GM23248 (cell line): ENCODE data around the gene PLPPR1. TPM values are rescaled to one million over a fixed set of nuclear protein-coding genes. Genes with fewer than 3 reads are reported as not detected.

Source experiments
- DNase-seq: peaks from one replicate; pipeline ENCODE4 v3.0.0-alpha.2; 2015
- H2AFZ ChIP-seq: fragments of 200-600 bp; sonication (generic); 2 replicates; pipeline ENCODE4 v1.6.1; 2016; ENCODE audit warnings: antibody characterized with exemption
- H3F3A ChIP-seq: fragments of 200-600 bp; sonication (generic); 2 replicates; pipeline ENCODE4 v1.6.1; 2016; ENCODE audit warnings: mild to moderate bottlenecking, antibody characterized with exemption, mixed run types; ENCODE audit not compliant: insufficient read depth
- H3K27ac ChIP-seq: fragments of 200-600 bp; sonication (generic); 2 replicates; pipeline ENCODE4 v1.5.1; 2016; ENCODE audit warnings: mild to moderate bottlenecking
- H3K27me3 ChIP-seq: fragments of 200-600 bp; sonication (generic); replicated peaks from 2 replicates; pipeline ENCODE4 v1.6.1; 2016; ENCODE audit warnings: mild to moderate bottlenecking; ENCODE audit not compliant: insufficient read depth
- H3K36me3 ChIP-seq: fragments of 200-600 bp; sonication (generic); 2 replicates; pipeline ENCODE4 v1.6.1; 2016; ENCODE audit warnings: low read depth, mild to moderate bottlenecking
- H3K4me1 ChIP-seq: fragments of 200-600 bp; sonication (generic); 2 replicates; pipeline ENCODE4 v1.6.1; 2016; ENCODE audit warnings: mild to moderate bottlenecking; ENCODE audit not compliant: insufficient read depth
- H3K4me2 ChIP-seq: fragments of 200-600 bp; sonication (generic); one replicate; pipeline ENCODE4 v1.6.1; 2016; ENCODE audit warnings: mild to moderate bottlenecking; ENCODE audit not compliant: unreplicated experiment
- H3K4me3 ChIP-seq: fragments of 200-600 bp; sonication (generic); 2 replicates; pipeline ENCODE4 v1.5.1; 2016; ENCODE audit warnings: mild to moderate bottlenecking
- H3K79me2 ChIP-seq: fragments of 200-600 bp; sonication (generic); 2 replicates; pipeline ENCODE4 v1.6.1; 2016; ENCODE audit warnings: mild to moderate bottlenecking; ENCODE audit not compliant: insufficient read depth
- H3K9ac ChIP-seq: fragments of 200-600 bp; sonication (generic); 2 replicates; pipeline ENCODE4 v1.6.1; 2016; ENCODE audit warnings: mild to moderate bottlenecking
- H3K9me2 ChIP-seq: fragments of 200-600 bp; sonication (generic); 2 replicates; pipeline ENCODE4 v1.6.1; 2016; ENCODE audit warnings: mixed run types, mild to moderate bottlenecking, moderate library complexity; ENCODE audit not compliant: insufficient read depth
- H3K9me3 ChIP-seq: fragments of 200-600 bp; sonication (generic); one replicate; pipeline ENCODE4 v1.6.1; 2017; ENCODE audit warnings: low read depth
- H4K20me1 ChIP-seq: fragments of 200-600 bp; sonication (generic); 2 replicates; pipeline ENCODE4 v1.6.0; 2016; ENCODE audit not compliant: insufficient read depth
- EZH2 ChIP-seq: fragments of 200-600 bp; sonication (generic); IDR thresholded peaks from 2 replicates; pipeline ENCODE4 v1.6.1; 2018; ENCODE audit warnings: antibody characterized with exemption, mild to moderate bottlenecking; ENCODE audit not compliant: insufficient read depth, poor library complexity, severe bottlenecking
- EZH2phosphoT487 ChIP-seq: fragments of 200-600 bp; sonication (generic); IDR thresholded peaks from 2 replicates; pipeline ENCODE4 v1.6.1; 2018; ENCODE audit warnings: antibody characterized with exemption, moderate library complexity, mild to moderate bottlenecking, low read depth; ENCODE audit not compliant: insufficient read depth
- WGBS, 2 experiments: methylation state at CpG; one replicate each; pipeline ENCODE4 v1.1.6; 2015 to 2017; ENCODE audit warnings: low lambda C conversion rate in 2 of 2, low coverage in 1 of 2; ENCODE audit errors: missing lambda C conversion rate in 2 of 2; 5-methylcytosine and 5-hydroxymethylcytosine counted together
- in situ Hi-C: fragments of 300-500 bp; cut with MboI; formaldehyde crosslinking; loops from 2 replicates; pipeline ENCODE4 v1.15.0; 2020
- polyA plus RNA-seq: library from polyadenylated mRNA; unstranded; fragments of >200 nt; fragmentation: Nextera tagmentation; extraction: Ambion mirVana; gene quantifications from 2 replicates; pipeline ENCODE4 v1.2.1, GENCODE V29; 2016
- total RNA-seq: library from RNA; depleted of rRNA; stranded (reverse); fragments of >200 nt; shearing (Covaris generic); gene quantifications from 2 replicates; pipeline ENCODE4 v1.2.3, GENCODE V29; 2014

The PLPPR1 gene
- total and polyA plus RNA-seq, 2 experiments from 2014 or later, result not detected

DNA sequence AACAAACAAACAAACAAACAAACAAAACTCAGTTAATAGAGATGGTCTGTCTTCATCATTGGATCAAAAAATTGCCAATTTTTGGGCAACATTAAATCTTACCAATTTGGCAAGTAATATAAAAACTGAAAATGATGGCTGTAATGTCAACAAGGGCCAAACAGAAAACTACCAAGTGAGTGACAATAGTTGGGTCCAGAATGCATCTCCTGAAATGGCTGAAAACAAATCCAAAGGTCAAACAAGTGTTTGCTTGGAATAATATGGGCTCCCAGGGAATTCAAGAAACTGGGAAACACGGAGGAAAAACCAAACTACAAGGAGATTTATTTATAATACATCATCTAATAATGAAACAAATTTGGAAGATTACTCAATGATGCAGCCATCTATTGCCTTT, 331.2 kb downstream of the PLPPR1 start:
- H3K4me3 ChIP-seq, result no peak overlapping the region
- peaks cover 7% of the 10 kb centered on the region for H3K4me1 ChIP-seq
- no peaks in the 10 kb centered on the region for H3K36me3 ChIP-seq
- no peaks in the 10 kb centered on the region for H3K79me2 ChIP-seq
- H3K4me2 ChIP-seq, result no peak overlapping the region
- H3K27me3 ChIP-seq, result no peaks in the 10 kb centered on the region
- no peak overlapping the region for H2AFZ ChIP-seq
- no peak for TF ChIP-seq EZH2phosphoT487
- no peak for TF ChIP-seq EZH2
- H3K27ac ChIP-seq, result no peak overlapping the region
- WGBS, 2 experiments, result 20 to 26% methylated on average over 1 of the region's 1 CpG
- no peaks in the 10 kb centered on the region for H4K20me1 ChIP-seq
- no peak for DNase-seq
- H3K9me3 ChIP-seq, result no peaks in the 10 kb centered on the region
- in situ Hi-C loops, result no loop called here
- H3F3A ChIP-seq, result 0 out of 2 replicates have a peak, but pooled peaks cover 4% of the 10 kb centered on the region
- H3K9me2 ChIP-seq, result no peaks in the 10 kb centered on the region
- H3K9ac ChIP-seq, result no peak overlapping the region

DNA sequence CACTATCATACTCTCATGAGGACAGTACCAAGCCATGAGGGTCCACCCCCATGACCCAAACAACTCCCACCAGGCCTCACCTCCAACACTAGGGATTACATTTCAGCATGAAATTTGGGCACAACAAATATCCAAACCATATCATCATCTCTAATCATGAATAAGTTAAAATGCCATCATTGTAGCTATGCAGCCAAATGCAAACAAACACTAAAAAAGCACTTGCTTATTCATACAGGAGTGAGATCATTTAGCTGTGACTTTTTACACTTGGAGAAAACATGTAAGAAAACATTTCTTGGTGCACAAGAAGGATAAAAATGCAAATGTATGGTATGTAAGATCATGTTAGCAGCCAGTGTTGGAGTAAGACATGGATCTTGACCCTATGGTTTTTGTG, 332.1 kb downstream of the PLPPR1 start:
- in situ Hi-C loops, result no loop called here
- H3K9me3 ChIP-seq, result no peaks in the 10 kb centered on the region
- H3K4me3 ChIP-seq, result no peak overlapping the region
- no peak for DNase-seq
- H3K27ac ChIP-seq, result no peak overlapping the region
- H3K4me1 ChIP-seq, result peaks cover 16% of the 10 kb centered on the region
- TF ChIP-seq EZH2, result no peak
- no peak for TF ChIP-seq EZH2phosphoT487
- H3K9me2 ChIP-seq, result no peaks in the 10 kb centered on the region
- no peak overlapping the region for H3K4me2 ChIP-seq
- H3F3A ChIP-seq, result peaks cover 11% of the 10 kb centered on the region; the same call in 1 of the 2 replicates
- no peaks in the 10 kb centered on the region for H3K79me2 ChIP-seq
- no peak overlapping the region for H3K9ac ChIP-seq
- no peak overlapping the region for H2AFZ ChIP-seq
- H3K36me3 ChIP-seq, result no peaks in the 10 kb centered on the region
- no peaks in the 10 kb centered on the region for H4K20me1 ChIP-seq
- no peaks in the 10 kb centered on the region for H3K27me3 ChIP-seq

DNA sequence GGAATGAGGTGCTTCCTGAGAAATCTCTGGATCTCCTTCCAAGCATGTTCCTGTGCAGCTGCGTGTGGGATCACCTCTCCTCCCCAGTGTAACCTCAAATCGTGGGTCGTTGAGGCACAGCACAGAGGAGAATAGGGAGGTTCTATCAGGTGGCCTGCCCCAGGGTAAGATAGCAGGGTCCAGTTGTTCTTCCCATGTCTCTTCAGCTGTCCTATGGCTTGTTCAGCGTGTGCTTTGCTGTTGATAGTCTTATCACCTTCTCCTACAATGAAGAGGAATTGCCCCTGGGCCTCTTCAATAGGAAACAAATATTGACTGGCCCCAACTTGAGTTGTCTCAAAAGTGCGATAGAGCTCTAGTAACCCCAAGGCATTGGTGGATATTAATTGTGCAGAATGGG, 333.9 kb downstream of the PLPPR1 start:
- Histone ChIP-seq H4K20me1 (no peaks in the 10 kb centered on the region), H3K4me2 (no peak overlapping the region), H3K27ac (no peak overlapping the region), H3K27me3 (no peaks in the 10 kb centered on the region), H3K9ac (no peak overlapping the region), H2AFZ (no peak overlapping the region), H3K4me3 (no peak overlapping the region), H3K9me2 (no peaks in the 10 kb centered on the region), H3K9me3 (no peaks in the 10 kb centered on the region), H3F3A (peaks cover 21% of the 10 kb centered on the region; the same call in 1 of the 2 replicates), H3K79me2 (no peaks in the 10 kb centered on the region), H3K36me3 (no peaks in the 10 kb centered on the region), H3K4me1 (peaks cover 29% of the 10 kb centered on the region)
- 67 to 69% methylated on average over 5 of the region's 5 CpGs for WGBS, 2 experiments
- TF ChIP-seq EZH2 (no peak), EZH2phosphoT487 (no peak)
- DNase-seq, result no peak
- in situ Hi-C loops, result no loop called here

DNA sequence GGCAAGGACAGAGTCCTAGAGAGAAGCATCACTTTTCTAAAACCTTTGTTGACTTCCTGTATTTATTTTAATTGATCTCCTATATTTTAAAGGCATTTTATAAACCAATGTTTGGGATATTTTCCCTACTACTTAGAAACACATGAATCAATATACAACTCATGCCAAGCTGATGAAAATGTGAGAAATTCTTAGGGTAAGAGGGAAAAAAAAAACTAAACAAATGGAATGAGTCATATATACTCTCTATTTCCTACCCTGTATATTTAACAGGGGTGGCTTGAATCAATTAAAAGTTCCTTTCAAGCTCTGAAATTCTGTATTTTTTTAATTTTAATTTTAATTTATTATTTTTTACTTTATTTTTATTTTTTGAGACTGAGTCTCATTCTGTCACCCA, 336.7 kb downstream of the PLPPR1 start:
- H3F3A ChIP-seq, result peaks cover 21% of the 10 kb centered on the region; the same call in 1 of the 2 replicates
- H3K36me3 ChIP-seq, result no peaks in the 10 kb centered on the region
- H3K9me3 ChIP-seq, result no peaks in the 10 kb centered on the region
- no peak overlapping the region for H3K4me3 ChIP-seq
- peak; percentile 65 for DNase-seq
- no peaks in the 10 kb centered on the region for H3K9me2 ChIP-seq
- peak overlapping the region; percentile 29; the same call in 1 of the 2 replicates for H3K9ac ChIP-seq
- TF ChIP-seq EZH2phosphoT487 (no peak), EZH2 (no peak)
- in situ Hi-C loops, result no loop called here
- H3K27me3 ChIP-seq, result no peaks in the 10 kb centered on the region
- no peaks in the 10 kb centered on the region for H3K79me2 ChIP-seq
- H3K27ac ChIP-seq, result peak overlapping the region; percentile 63
- peaks cover 40% of the 10 kb centered on the region for H3K4me1 ChIP-seq
- H4K20me1 ChIP-seq, result no peaks in the 10 kb centered on the region
- peak overlapping the region; percentile 47 for H2AFZ ChIP-seq
- H3K4me2 ChIP-seq, result peak overlapping the region; percentile 56
